Calu3 (cell line): ENCODE data around the gene USP8. TPM values are rescaled to one million over a fixed set of nuclear protein-coding genes. Genes with fewer than 3 reads are reported as not detected.

Experiments used
- BruUV-seq: library from RNA; stranded (reverse); fragments of 400-500 nt; replicated peaks from 2 replicates; lab custom pipeline; 2021; lab: Mats Ljungman, UMichigan
- CTCF ChIA-PET: fragments of 300-600 bp; sonication (Branson Sonifier 250); formaldehyde crosslinking; loops from one replicate; lab custom pipeline; 2022; ENCODE audit warnings: antibody characterized with exemption; lab: Charles Lee
- DNase-seq: peaks from one replicate; pipeline ENCODE4 v3.0.0; 2022
- H3K27ac Mint-ChIP-seq: one replicate; pipeline ENCODE4 v1.8.0; 2022; ENCODE audit warnings: mixed read lengths; ENCODE audit not compliant: unreplicated experiment
- H3K27me3 Mint-ChIP-seq: one replicate; pipeline ENCODE4 v1.8.0; 2022; ENCODE audit warnings: mixed read lengths; ENCODE audit not compliant: unreplicated experiment
- H3K36me3 Mint-ChIP-seq: one replicate; pipeline ENCODE4 v1.8.0; 2022; ENCODE audit warnings: mild to moderate bottlenecking, moderate library complexity, mixed read lengths; ENCODE audit not compliant: insufficient read depth, unreplicated experiment
- H3K4me1 Mint-ChIP-seq: one replicate; pipeline ENCODE4 v1.8.0; 2022; ENCODE audit warnings: mild to moderate bottlenecking, low read depth, mixed read lengths; ENCODE audit not compliant: unreplicated experiment
- H3K4me3 Mint-ChIP-seq: one replicate; pipeline ENCODE4 v1.8.0; 2022; ENCODE audit warnings: mild to moderate bottlenecking, low read depth, moderate library complexity, mixed read lengths; ENCODE audit not compliant: unreplicated experiment
- H3K9me3 Mint-ChIP-seq: one replicate; pipeline ENCODE4 v1.8.0; 2022; ENCODE audit warnings: low read depth, mixed read lengths; ENCODE audit not compliant: unreplicated experiment
- intact Hi-C: fragments of 100-400 bp; cut with micrococcal nuclease; formaldehyde crosslinking; loops from one replicate; pipeline ENCODE4 v1.10.0; 2022; ENCODE audit not compliant: unreplicated experiment
- total RNA-seq: library from RNA; stranded (reverse); gene quantifications from 2 replicates; pipeline ENCODE4 v1.2.3, GENCODE V29; 2022
- TF ChIP-seq, protein P1 (sequence below): fragments of 200-600 bp; IDR thresholded peaks from one replicate; pipeline ENCODE4 v1.8.0; 2022; ENCODE audit warnings: antibody characterized with exemption; ENCODE audit not compliant: unreplicated experiment

The USP8 gene
- total RNA-seq, 1 experiment from 2014 or later: 72.4 TPM

DNA sequence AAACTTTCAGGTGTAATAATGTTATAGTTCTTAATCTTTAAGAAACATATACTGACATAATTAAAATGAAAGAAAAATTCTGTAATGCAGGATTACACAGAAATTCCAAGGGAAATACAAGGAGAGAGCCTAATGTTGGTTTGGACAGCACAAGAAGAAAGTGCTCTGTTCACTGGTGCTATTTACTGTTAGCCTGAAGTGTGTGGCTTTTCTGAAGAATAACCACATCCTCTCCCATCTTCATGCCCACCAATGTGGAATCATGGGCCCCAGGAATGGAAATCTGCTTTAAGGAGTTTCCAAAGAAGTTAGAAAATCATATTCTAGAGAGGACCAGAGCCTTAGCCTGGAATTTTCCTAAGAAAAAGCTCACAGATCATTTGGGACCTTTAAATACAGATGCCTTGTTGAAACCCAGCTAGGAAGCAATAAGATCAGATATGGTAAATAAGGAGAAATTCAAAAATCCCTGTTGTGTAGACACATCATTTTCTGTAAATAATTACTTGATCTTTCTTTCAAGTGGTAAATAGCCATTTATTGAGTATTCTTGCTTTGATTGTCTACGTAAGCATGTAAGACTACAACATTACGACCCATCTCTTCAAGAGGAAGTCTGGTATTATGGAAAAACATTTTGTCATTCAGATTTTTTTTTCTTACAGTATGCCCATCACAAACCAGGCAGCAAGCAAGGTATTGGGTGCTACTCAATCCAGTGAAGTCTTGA lies 132.6 kb downstream of the USP8 start:
- Mint-ChIP-seq H3K36me3 (peaks cover 23% of the 10 kb centered on the region), H3K9me3 (no peaks in the 10 kb centered on the region), H3K4me1 (no peaks in the 10 kb centered on the region), H3K4me3 (no peak overlapping the region), H3K27me3 (no peaks in the 10 kb centered on the region), H3K27ac (no peak overlapping the region)
- intact Hi-C loops: no loop called here
- CTCF ChIA-PET: no interaction called here
- no TSS peak for BruUV-seq
- DNase-seq: no peak
- TF ChIP-seq, protein P1, sequence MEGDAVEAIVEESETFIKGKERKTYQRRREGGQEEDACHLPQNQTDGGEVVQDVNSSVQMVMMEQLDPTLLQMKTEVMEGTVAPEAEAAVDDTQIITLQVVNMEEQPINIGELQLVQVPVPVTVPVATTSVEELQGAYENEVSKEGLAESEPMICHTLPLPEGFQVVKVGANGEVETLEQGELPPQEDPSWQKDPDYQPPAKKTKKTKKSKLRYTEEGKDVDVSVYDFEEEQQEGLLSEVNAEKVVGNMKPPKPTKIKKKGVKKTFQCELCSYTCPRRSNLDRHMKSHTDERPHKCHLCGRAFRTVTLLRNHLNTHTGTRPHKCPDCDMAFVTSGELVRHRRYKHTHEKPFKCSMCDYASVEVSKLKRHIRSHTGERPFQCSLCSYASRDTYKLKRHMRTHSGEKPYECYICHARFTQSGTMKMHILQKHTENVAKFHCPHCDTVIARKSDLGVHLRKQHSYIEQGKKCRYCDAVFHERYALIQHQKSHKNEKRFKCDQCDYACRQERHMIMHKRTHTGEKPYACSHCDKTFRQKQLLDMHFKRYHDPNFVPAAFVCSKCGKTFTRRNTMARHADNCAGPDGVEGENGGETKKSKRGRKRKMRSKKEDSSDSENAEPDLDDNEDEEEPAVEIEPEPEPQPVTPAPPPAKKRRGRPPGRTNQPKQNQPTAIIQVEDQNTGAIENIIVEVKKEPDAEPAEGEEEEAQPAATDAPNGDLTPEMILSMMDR: no peak

DNA sequence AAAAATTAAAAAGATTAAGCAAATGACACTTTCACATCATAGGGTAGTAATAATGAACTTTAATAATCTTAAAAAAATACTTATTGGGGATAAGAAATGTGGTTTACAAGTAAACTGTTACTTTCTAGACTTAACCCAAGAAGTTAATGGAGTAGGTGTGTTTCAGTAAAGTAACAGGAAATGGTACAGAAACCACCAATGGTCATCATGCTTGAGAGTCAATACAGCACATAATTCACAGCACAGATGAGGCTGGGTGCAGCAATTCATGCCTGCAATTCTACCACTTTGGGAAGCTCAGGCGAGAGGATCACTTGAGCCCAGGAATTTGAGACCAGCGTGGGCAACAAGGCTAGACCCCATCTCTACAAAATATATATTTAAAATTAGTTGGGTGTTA lies 133.8 kb downstream of the USP8 start:
- Mint-ChIP-seq H3K9me3 (no peaks in the 10 kb centered on the region), H3K27ac (no peak overlapping the region), H3K4me1 (no peaks in the 10 kb centered on the region), H3K4me3 (no peak overlapping the region), H3K36me3 (peaks cover 31% of the 10 kb centered on the region), H3K27me3 (no peaks in the 10 kb centered on the region)
- CTCF ChIA-PET: interaction anchor here (0.6 kb wide), 1 partner anchor 19 kb away, joined by 4 read pairs; no protein-coding TSS in a partner anchor
- intact Hi-C loops: no loop called here
- no TSS peak for BruUV-seq
- TF ChIP-seq, protein P1: no peak
- no peak for DNase-seq

DNA sequence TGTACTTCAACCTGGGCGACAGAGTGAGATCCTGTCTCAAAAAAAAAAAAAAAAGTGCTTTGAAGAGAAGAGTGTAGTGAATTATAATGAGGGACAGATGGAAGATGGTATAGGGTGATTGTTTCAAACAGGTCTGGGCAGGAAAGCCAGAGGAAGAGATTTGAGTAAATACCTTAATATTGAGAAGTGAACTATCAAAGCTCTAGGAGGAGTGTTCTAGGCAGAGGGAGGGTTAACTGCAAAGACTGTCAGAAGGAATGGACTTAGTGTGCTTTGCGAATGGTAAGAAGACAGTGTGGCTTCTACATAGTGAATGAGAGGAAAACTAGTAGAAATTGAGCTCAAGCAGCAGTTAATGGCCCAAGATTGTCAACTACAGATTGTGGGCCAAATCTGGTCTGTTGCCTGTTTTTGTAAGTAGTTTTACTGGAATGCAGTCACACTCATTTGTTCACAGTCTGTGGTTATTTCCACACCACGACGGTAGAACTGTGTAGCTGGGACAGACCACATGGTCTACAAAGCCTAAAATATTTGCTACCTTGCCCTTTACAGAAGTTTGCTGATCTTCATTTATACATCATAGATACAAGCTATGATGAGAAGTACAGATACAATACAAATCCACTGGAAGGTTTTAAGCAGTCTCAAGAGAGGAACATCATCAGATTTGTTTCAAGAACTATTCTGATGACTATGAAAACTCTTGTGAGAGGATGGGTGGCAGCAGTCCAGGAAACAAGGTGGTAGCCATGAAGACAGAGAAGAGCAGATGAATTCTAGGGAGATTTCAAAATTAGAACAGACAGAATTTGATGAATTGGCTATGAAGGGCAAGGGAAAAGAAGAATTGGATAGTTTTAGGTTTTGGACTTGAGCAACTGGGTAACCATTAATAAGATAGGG lies 138.8 kb downstream of the USP8 start:
- DNase-seq: no peak
- no peak overlapping the region for H3K27ac Mint-ChIP-seq
- BruUV-seq: no TSS peak
- CTCF ChIA-PET: interaction anchor here (0.7 kb wide), 1 partner anchor 24 kb away, joined by 3 read pairs; no protein-coding TSS in a partner anchor
- intact Hi-C loops: no loop called here
- H3K9me3 Mint-ChIP-seq: no peaks in the 10 kb centered on the region
- no peaks in the 10 kb centered on the region for H3K4me1 Mint-ChIP-seq
- no peak overlapping the region for H3K4me3 Mint-ChIP-seq
- peaks cover 35% of the 10 kb centered on the region for H3K36me3 Mint-ChIP-seq
- no peaks in the 10 kb centered on the region for H3K27me3 Mint-ChIP-seq
- TF ChIP-seq, protein P1: no peak

GRCh38 chr15:50563756-50564155 lies 139.6 kb downstream of the USP8 start:
- TF ChIP-seq, protein P1: no peak
- Mint-ChIP-seq H3K4me1 (no peaks in the 10 kb centered on the region), H3K4me3 (no peak overlapping the region), H3K27me3 (no peaks in the 10 kb centered on the region), H3K27ac (no peak overlapping the region), H3K36me3 (peaks cover 39% of the 10 kb centered on the region), H3K9me3 (no peaks in the 10 kb centered on the region)
- BruUV-seq: no TSS peak
- CTCF ChIA-PET: no interaction called here
- intact Hi-C loops: no loop called here
- no peak for DNase-seq

Other genes with a start within 250 kb of the USP8 start
- gene SLC27A2, start 242.2 kb upstream of the USP8 start, total RNA-seq: 13.1 and 14.0 TPM in 2 replicates
- gene HDC, start 158.7 kb upstream of the USP8 start, total RNA-seq: not detected in 2 replicates
- 25.6 and 33.0 TPM in 2 replicates for gene GABPB1, start 69.2 kb upstream of the USP8 start, total RNA-seq
- gene USP50, start 122.3 kb downstream of the USP8 start, total RNA-seq: not detected in 2 replicates